Measurements from ENCODE around the gene KRTAP12-2.
"Not testable (repeated sequence)": the region's sequence is repeated elsewhere in the genome, so short reads cannot be mapped to it uniquely, and the experiment has no call there.

KRTAP12-2 gene

GRCh38 chr21:44684077-44684476 is 17.4 kb upstream of the KRTAP12-2 start:
- DNase-seq, result no peak

- DNase-seq, result no peak
These were observed 15.9 kb upstream of the KRTAP12-2 start for GRCh38 chr21:44682580-44683151.

- DNase-seq, result no peak
These were observed 15.3 kb upstream of the KRTAP12-2 start, which contains the start of gene KRTAP12-1 for GRCh38 chr21:44681861-44682579. TSS of gene KRTAP12-1 (minus strand) at chr21:44682163. CDS start at chr21:44682123, 40 bp downstream.

DNA sequence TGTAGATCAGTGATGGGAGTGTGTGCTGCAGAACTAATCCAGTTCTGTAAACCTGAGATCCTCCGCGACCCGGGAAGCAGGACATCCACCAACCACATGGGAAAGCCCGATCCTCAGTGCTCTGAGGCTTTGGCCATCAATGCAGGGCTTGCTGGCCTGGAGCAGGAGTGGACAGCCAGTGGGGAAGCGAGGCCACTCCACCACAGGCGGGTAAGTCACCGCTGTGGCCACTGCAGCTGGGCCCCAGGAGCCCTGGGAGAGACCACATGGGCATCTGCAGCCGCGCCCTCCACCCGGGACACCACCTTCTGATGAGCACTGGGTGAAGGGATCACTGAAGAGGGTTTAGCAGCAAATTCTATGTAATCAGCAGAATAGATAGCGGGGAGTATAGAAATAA is 14.4 kb upstream of the KRTAP12-2 start:
- DNase-seq, result no peak

DNA sequence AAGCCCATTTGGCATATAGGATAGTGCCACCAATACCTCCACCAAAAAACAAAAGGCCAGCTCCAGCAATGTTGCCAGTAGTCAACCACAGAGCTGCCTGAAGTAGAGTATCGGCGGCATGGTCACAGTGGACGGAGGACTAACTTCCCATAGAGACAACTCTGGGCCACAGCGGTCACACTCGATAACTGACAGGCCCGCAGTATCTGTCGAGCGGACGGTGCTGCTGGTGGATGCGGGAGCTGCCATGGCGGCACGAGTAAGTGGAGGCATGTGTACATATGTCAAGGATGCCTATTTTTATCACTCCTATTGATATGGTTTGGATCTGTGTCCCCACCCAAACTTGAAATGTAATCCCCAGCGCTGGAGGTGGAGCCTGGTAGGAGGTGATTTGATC is 11.2 kb upstream of the KRTAP12-2 start:
- DNase-seq, result no peak

DNA sequence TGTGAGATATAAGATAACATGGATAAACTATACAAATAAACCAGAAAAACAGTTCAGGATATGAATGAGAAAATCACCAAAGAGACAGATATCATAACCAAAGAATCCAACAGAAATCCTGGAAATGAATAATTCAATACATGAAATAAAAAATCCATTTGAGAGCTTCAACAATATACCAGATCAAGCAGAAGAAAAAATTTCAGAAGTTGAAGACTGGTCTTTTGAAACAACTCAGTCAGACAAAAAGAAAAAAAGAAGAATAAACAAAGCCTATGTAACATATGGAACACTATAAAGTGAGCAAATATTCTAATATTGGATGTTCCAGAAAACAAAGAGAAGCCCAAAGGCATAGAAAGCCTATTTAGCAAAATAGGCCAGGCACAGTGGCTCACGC is 5.2 kb upstream of the KRTAP12-2 start:
- no peak for DNase-seq

- no peak for DNase-seq
These were observed 4.1 kb upstream of the KRTAP12-2 start for GRCh38 chr21:44670642-44671432.

DNA sequence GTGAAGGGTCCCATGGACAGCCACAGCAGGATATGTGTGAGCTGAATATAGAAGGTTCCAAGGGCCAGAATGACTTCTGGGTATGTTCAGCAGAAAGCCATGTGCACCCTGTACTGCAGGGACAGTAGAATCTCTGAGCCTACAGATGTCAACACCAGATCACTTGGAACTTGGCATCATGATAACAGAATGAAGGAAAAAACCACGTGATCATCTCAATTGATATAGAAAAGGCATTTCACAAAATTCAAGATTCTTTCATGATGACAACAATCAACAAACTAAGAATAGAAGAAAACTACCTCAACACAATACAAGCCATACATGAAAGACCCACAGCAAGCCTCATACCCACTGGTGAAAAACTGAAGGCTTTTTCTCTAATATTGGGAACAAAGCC is 885 bp upstream of the KRTAP12-2 start:
- no peak for DNase-seq

GRCh38 chr21:44664691-44665090 is 2.0 kb downstream of the KRTAP12-2 start:
- no peak for DNase-seq

- DNase-seq, result not testable (repeated sequence)
These were observed 5.2 kb downstream of the KRTAP12-2 start for GRCh38 chr21:44661567-44661966.

DNA sequence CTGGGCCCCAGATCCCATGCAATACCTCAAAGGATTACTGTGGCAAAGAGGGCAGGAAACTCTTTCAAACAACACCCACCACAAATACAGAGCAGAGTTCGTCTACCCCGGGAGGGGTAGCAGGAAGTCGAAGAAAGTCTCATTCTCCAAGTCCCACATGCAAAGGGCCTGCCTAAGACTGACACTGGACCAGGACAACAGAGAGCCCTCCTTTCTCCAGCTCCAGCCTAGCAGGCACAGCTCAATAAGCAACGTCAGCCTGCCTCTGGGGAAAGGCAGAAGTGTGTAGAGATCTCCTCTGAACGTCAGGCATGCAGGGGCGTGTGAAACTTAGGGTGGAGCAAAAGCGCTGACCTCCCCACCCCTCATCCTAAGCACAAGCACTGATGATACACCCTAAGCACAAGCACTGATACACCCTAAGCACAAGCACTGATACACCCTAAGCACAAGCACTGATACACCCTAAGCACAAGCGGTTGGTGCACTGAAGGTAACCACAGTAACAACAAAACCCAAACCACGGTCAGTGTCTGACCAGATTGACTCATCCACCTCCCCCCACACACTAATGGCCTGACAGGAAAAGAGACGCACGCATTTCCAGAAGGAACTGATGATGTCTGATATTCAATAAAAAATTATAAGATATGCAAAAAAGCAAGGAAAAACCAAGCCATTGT is 7.7 kb downstream of the KRTAP12-2 start:
- DNase-seq, result no peak

GRCh38 chr21:44658541-44658910 is 8.2 kb downstream of the KRTAP12-2 start:
- DNase-seq, result no peak

- peak; percentile 63 for DNase-seq
These were observed 8.8 kb downstream of the KRTAP12-2 start, which contains the start of gene KRTAP12-3 for GRCh38 chr21:44657635-44658540. TSS of gene KRTAP12-3 (plus strand) at chr21:44657932. CDS start at chr21:44657980, 48 bp downstream.

GRCh38 chr21:44656868-44657267 is 9.9 kb downstream of the KRTAP12-2 start:
- DNase-seq, result no peak

- no peak for DNase-seq
These were observed 12.1 kb downstream of the KRTAP12-2 start, which contains the start of gene KRTAP12-4 for GRCh38 chr21:44654576-44655175. TSS of gene KRTAP12-4 (minus strand) at chr21:44654659. CDS start at chr21:44654614, 45 bp downstream.

DNA sequence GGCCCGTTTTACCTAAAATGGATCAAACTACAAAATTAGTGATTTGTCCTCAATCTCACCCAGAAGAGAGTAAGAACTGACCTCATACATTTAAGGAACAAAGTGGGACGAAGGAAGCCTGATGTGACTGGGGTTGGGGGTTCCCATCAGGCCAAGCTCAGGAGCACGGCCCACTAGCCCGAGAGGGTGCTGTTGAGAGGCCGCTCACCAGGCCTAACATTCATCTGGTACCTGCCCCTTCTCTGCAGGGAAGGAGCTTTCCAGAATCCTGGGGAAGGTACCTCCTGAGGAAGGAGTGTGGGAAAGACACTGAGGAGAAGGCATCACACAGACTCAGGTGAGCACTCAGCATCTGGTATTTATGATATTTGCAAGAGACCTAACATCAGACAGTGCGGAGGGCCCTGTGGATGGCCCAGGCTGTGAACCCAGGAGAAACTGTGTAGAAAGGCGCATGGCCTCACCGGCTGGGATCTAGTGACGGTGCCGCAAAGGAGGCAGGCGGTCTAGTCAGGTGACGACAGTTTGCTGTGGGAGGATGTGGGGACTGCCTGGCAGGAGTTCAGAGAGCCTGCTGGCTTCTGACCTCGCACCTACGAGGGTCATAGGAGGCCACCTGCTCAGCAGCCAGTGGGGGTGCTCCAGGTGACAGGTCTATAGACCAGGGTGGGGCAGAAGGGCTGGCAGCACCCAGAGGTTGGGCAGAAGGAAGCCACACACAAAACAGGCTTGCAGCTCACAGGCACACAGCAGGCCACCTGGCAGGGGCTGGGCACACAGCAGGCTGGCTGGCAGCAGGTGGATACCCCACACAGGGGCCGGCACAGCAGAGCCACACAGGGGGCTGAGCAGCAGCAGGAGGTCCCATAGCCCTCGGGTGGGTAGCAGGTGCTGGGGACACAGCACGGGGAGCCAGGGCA is 12.8 kb downstream of the KRTAP12-2 start:
- peak; percentile 62 for DNase-seq

- no peak for DNase-seq
These were observed 13.6 kb downstream of the KRTAP12-2 start for GRCh38 chr21:44653123-44653522.

DNA sequence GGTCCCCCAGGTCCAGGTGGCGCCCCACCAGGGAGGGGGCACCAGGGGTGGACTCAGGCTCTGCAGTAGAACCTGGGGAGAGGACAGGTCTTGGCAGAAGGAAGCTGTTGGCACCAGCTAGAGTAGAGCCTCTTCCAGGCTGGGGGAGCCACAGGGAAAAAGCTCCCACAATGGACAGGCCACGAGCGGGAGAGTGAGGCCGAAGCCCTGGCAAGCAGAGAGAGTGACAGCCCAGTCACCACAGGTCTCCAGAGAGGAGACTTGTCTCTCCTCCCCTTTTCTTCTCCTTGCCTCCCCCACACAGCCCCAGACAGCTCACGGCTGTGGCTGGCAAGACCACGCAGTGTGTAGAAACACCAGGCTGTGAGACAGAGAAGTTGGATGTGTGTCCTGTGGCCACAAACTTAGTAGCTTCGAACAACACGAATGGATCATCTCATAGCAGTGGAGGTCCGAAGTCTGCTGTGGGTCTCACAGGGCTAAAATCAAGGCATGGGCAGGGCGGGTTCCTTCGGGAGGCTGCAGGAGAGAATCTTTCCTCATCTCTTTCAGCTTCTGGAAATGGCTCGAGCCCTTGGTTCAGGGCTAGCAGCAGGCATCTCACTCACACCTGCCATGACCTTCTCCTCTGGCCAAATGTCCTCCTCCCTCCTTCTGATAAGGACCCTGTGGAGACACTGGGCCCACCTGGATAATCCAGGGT is 15.6 kb downstream of the KRTAP12-2 start:
- no peak for DNase-seq

DNA sequence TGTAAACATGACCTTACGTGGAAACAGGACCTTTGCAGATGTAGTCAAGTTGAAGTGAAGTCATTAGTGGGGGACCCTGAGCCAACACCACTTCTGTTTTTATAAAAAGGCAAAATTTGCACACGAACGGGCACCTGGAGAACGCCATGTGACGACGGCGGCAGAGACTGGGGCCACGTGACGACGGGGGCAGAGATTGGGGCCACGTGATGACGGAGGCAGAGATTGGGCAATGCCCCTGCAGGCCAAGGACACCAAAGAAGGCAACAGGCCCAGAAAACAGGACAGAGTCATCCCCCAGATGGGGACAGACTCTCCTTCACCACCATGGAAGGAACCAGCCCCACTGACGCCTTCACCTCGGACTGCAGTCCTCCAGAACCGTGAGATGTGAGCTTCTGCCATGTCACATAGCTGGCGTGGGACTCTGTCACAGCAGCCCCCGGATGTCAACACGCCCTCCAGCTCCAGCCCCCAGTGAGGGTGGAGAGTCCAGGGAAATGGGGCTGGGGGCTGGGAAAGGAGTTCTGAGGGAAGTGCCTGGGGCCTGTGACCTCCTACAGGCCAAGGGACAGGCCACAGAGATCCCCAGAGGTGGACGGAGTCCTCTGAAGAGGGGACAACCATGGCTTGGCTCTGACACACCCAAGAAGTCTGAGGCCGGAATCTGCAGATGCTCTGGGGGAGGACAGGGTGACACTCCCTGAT is 16.3 kb downstream of the KRTAP12-2 start:
- DNase-seq, result no peak

Data from activated T-cell treated with anti-CD3 and anti-CD28 coated beads, Interleukin-2, amount 50 U/mL, for 1 hour (primary cell).